Activated CD8-positive, alpha-beta T cell treated with anti-CD3 and anti-CD28 coated beads, Interleukin-2, amount 10 ng/mL, durations not matched to agents 7 days and 5 days (primary cell): ENCODE measurements around the gene TOMT. TPM values are rescaled to one million over a fixed set of nuclear protein-coding genes. Genes with fewer than 3 reads are reported as not detected.

Source experiments
- ATAC-seq: fragments of 150-1000 bp; cut with Tn5 transposase; one replicate; pipeline ENCODE4 v1.10.0; 2021; ENCODE audit warnings: moderate library complexity
- CTCF ChIA-PET: fragments of 350-600 bp; sonication (Branson Sonifier 250); formaldehyde crosslinking; loops from one replicate; lab custom pipeline; 2021; ENCODE audit warnings: antibody characterized with exemption; lab: Charles Lee
- POLR2A ChIA-PET: fragments of 350-600 bp; sonication (Branson Sonifier 250); formaldehyde crosslinking; loops from one replicate; lab custom pipeline; 2021; ENCODE audit warnings: antibody characterized with exemption; lab: Charles Lee
- DNase-seq: peaks from one replicate; pipeline ENCODE4 v3.0.0-alpha.2; 2020
- H3K27ac Mint-ChIP-seq: one replicate; pipeline ENCODE4 v1.8.0; 2021; ENCODE audit warnings: mild to moderate bottlenecking, mixed read lengths
- H3K27me3 Mint-ChIP-seq: one replicate; pipeline ENCODE4 v1.8.0; 2021; ENCODE audit warnings: low read depth, mixed read lengths
- H3K36me3 Mint-ChIP-seq: one replicate; pipeline ENCODE4 v1.8.0; 2021; ENCODE audit warnings: low read depth, mixed read lengths
- H3K4me1 Mint-ChIP-seq: one replicate; pipeline ENCODE4 v1.8.0; 2021; ENCODE audit warnings: low read depth, mixed read lengths
- H3K4me3 Mint-ChIP-seq: one replicate; pipeline ENCODE4 v1.8.0; 2021; ENCODE audit warnings: mild to moderate bottlenecking, mixed read lengths
- H3K9me3 Mint-ChIP-seq: one replicate; pipeline ENCODE4 v1.8.0; 2022; ENCODE audit warnings: mixed read lengths; ENCODE audit not compliant: insufficient read depth
- total RNA-seq, 2 experiments: library from RNA; stranded (reverse); gene quantifications; one replicate each; pipeline ENCODE4 v1.2.3, GENCODE V29; 2021

The TOMT gene
- total RNA-seq, 2 experiments from 2014 or later = not detected

GRCh38 chr11:72112143-72112977, 6.6 kb downstream of the TOMT start, which contains the start of gene ANAPC15:
Gene ANAPC15, minus strand, starts transcription at chr11:72112695. Its CDS starts 1,419 bp downstream, at chr11:72111276.
- ChIA-PET POLR2A (interaction anchor here (0.6 to 3.6 kb wide), 17 partner anchors 11 to 1895 kb away, joined by 3 to 45 read pairs (median 4); partner anchors contain the start of genes INPPL1, LAMTOR1, RNF121 and XNDC1N), CTCF (interaction anchor here (1.1 to 3.7 kb wide), 6 partner anchors 10 to 322 kb away, joined by 3 to 25 read pairs (median 6); partner anchors contain the start of gene CLPB)
- H3K9me3 Mint-ChIP-seq = no peaks in the 10 kb centered on the region
- peak; percentile 100 for DNase-seq
- no peaks in the 10 kb centered on the region for H3K27me3 Mint-ChIP-seq
- H3K4me3 Mint-ChIP-seq = peak within 1 kb of the TSS; percentile 95
- H3K27ac Mint-ChIP-seq = peak within 1 kb of the TSS; percentile 100
- ATAC-seq = peak; percentile 93
- peaks cover 20% of the 10 kb centered on the region for H3K4me1 Mint-ChIP-seq
- H3K36me3 Mint-ChIP-seq = peaks cover 8% of the 10 kb centered on the region

GRCh38 chr11:72112978-72113808, 7.5 kb downstream of the TOMT start:
- CTCF ChIA-PET = interaction anchor here (1.1 to 3.7 kb wide), 6 partner anchors 11 to 321 kb away, joined by 3 to 25 read pairs (median 6); partner anchors contain the start of gene CLPB
- no peak for ATAC-seq
- POLR2A ChIA-PET = interaction anchor here (0.6 to 3.6 kb wide), 16 partner anchors 11 to 1894 kb away, joined by 3 to 45 read pairs (median 4); partner anchors contain the start of genes INPPL1, LAMTOR1, RNF121 and XNDC1N
- Mint-ChIP-seq H3K36me3 (peaks cover 8% of the 10 kb centered on the region), H3K9me3 (no peaks in the 10 kb centered on the region), H3K4me3 (peak overlapping the region; percentile 95), H3K27me3 (no peaks in the 10 kb centered on the region), H3K4me1 (peaks cover 20% of the 10 kb centered on the region), H3K27ac (peak overlapping the region; percentile 100)
- DNase-seq = no peak

- Mint-ChIP-seq H3K27me3 (no peaks in the 10 kb centered on the region), H3K4me3 (no peak overlapping the region), H3K4me1 (peaks cover 26% of the 10 kb centered on the region), H3K27ac (no peak overlapping the region), H3K36me3 (peaks cover 8% of the 10 kb centered on the region), H3K9me3 (no peaks in the 10 kb centered on the region)
- ATAC-seq (no peak), DNase-seq (no peak)
- POLR2A ChIA-PET = no interaction called here
- CTCF ChIA-PET = interaction anchor here (2.7 kb wide), 1 partner anchor 29 kb away, joined by 9 read pairs; no protein-coding TSS in a partner anchor
Measured at GRCh38 chr11:72114570-72114969, 8.8 kb downstream of the TOMT start.

- Mint-ChIP-seq H3K9me3 (no peaks in the 10 kb centered on the region), H3K27ac (no peak overlapping the region), H3K36me3 (peaks cover 2% of the 10 kb centered on the region), H3K27me3 (no peaks in the 10 kb centered on the region), H3K4me1 (peaks cover 22% of the 10 kb centered on the region), H3K4me3 (no peak overlapping the region)
- no peak for DNase-seq
- ChIA-PET POLR2A (no interaction called here), CTCF (interaction anchor here (1.0 to 2.7 kb wide), 2 partner anchors 9 to 28 kb away, joined by 3 to 9 read pairs; no protein-coding TSS in a partner anchor)
- no peak for ATAC-seq
Measured at GRCh38 chr11:72116019-72116755, 10.5 kb downstream of the TOMT start.

- H3K27ac Mint-ChIP-seq = no peak overlapping the region
- ChIA-PET POLR2A (interaction anchor here (0.7 kb wide), 1 partner anchor 19 kb away, joined by 4 read pairs; no protein-coding TSS in a partner anchor), CTCF (interaction anchor here (2.2 kb wide), 1 partner anchor 25 kb away, joined by 7 read pairs; no protein-coding TSS in a partner anchor)
- H3K27me3 Mint-ChIP-seq = no peaks in the 10 kb centered on the region
- no peaks in the 10 kb centered on the region for H3K36me3 Mint-ChIP-seq
- H3K4me3 Mint-ChIP-seq = no peak overlapping the region
- no peaks in the 10 kb centered on the region for H3K9me3 Mint-ChIP-seq
- ATAC-seq (no peak), DNase-seq (no peak)
- peaks cover 6% of the 10 kb centered on the region for H3K4me1 Mint-ChIP-seq
Measured at GRCh38 chr11:72119198-72119597, 13.5 kb downstream of the TOMT start.

GRCh38 chr11:72120930-72121329, 15.2 kb downstream of the TOMT start:
- Mint-ChIP-seq H3K9me3 (no peaks in the 10 kb centered on the region), H3K4me3 (no peak overlapping the region), H3K4me1 (peaks cover 6% of the 10 kb centered on the region), H3K27ac (no peak overlapping the region), H3K27me3 (no peaks in the 10 kb centered on the region), H3K36me3 (no peaks in the 10 kb centered on the region)
- ChIA-PET CTCF (interaction anchor here (0.7 kb wide), 1 partner anchor 22 kb away, joined by 3 read pairs; no protein-coding TSS in a partner anchor), POLR2A (no interaction called here)
- DNase-seq = no peak
- ATAC-seq = no peak

- H3K9me3 Mint-ChIP-seq = peaks cover under 1% of the 10 kb centered on the region
- ATAC-seq = no peak
- no peak for DNase-seq
- peaks cover 2% of the 10 kb centered on the region for H3K27me3 Mint-ChIP-seq
- CTCF ChIA-PET = no interaction called here
- H3K27ac Mint-ChIP-seq = no peak overlapping the region
- H3K4me1 Mint-ChIP-seq = peaks cover 6% of the 10 kb centered on the region
- no peaks in the 10 kb centered on the region for H3K36me3 Mint-ChIP-seq
- POLR2A ChIA-PET = no interaction called here
- no peak overlapping the region for H3K4me3 Mint-ChIP-seq
Measured at GRCh38 chr11:72122607-72123006, 16.9 kb downstream of the TOMT start.

- ChIA-PET POLR2A (interaction anchor here (2.8 kb wide), 1 partner anchor 10 kb away, joined by 11 read pairs; the partner anchor contains the start of gene ANAPC15), CTCF (no interaction called here)
- H3K36me3 Mint-ChIP-seq = no peaks in the 10 kb centered on the region
- H3K27ac Mint-ChIP-seq = no peak overlapping the region
- peaks cover 6% of the 10 kb centered on the region for H3K4me1 Mint-ChIP-seq
- DNase-seq (no peak), ATAC-seq (no peak)
- H3K9me3 Mint-ChIP-seq = peaks cover 6% of the 10 kb centered on the region
- no peak overlapping the region for H3K4me3 Mint-ChIP-seq
- H3K27me3 Mint-ChIP-seq = peaks cover 4% of the 10 kb centered on the region
Measured at GRCh38 chr11:72123117-72123653, 17.5 kb downstream of the TOMT start.

- Mint-ChIP-seq H3K27ac (no peak overlapping the region), H3K4me1 (peaks cover 4% of the 10 kb centered on the region), H3K36me3 (peaks cover 5% of the 10 kb centered on the region), H3K27me3 (peaks cover 9% of the 10 kb centered on the region), H3K9me3 (peaks cover 8% of the 10 kb centered on the region), H3K4me3 (no peak overlapping the region)
- CTCF ChIA-PET = interaction anchor here (1.5 to 3.4 kb wide), 2 partner anchors 20 to 33 kb away, joined by 3 to 22 read pairs; no protein-coding TSS in a partner anchor
- DNase-seq (no peak), ATAC-seq (no peak)
- POLR2A ChIA-PET = interaction anchor here (2.8 kb wide), 1 partner anchor 11 kb away, joined by 11 read pairs; the partner anchor contains the start of gene ANAPC15
Measured at GRCh38 chr11:72124046-72124445, 18.3 kb downstream of the TOMT start.

GRCh38 chr11:72125956-72126355, 20.2 kb downstream of the TOMT start:
- Mint-ChIP-seq H3K27ac (no peak overlapping the region), H3K27me3 (peaks cover 12% of the 10 kb centered on the region), H3K4me1 (no peaks in the 10 kb centered on the region), H3K9me3 (peaks cover 8% of the 10 kb centered on the region), H3K4me3 (no peak overlapping the region), H3K36me3 (peaks cover 7% of the 10 kb centered on the region)
- no peak for ATAC-seq
- DNase-seq = no peak
- ChIA-PET POLR2A (interaction anchor here (2.8 kb wide), 1 partner anchor 13 kb away, joined by 11 read pairs; the partner anchor contains the start of gene ANAPC15), CTCF (interaction anchor here (1.2 to 3.4 kb wide), 3 partner anchors 16 to 101 kb away, joined by 3 to 22 read pairs (median 7); no protein-coding TSS in a partner anchor)
